Upper lobe of right lung (tissue), 1 donor: ENCODE results near the gene GALNT2. TPM values are rescaled to one million over a fixed set of nuclear protein-coding genes. Genes with fewer than 3 reads are reported as not detected.

Experiments used
- ATAC-seq: fragments of 200-7000 bp; cut with Tn5 transposase; one replicate; pipeline ENCODE4 v1.9.1; 2020; ENCODE audit warnings: mild to moderate bottlenecking, moderate library complexity
- DNase-seq: peaks from one replicate; pipeline ENCODE4 v3.0.0-alpha.2; 2020
- H3K27ac ChIP-seq: fragments of 200-600 bp; one replicate; pipeline ENCODE4 v1.8.0; 2022
- H3K27me3 ChIP-seq: fragments of 200-600 bp; one replicate; pipeline ENCODE4 v1.8.0; 2022; ENCODE audit warnings: mild to moderate bottlenecking
- H3K36me3 ChIP-seq: fragments of 200-600 bp; one replicate; pipeline ENCODE4 v1.8.0; 2022
- H3K4me1 ChIP-seq: fragments of 200-600 bp; one replicate; pipeline ENCODE4 v1.8.0; 2022
- H3K4me3 ChIP-seq: fragments of 200-600 bp; one replicate; pipeline ENCODE4 v1.8.0; 2022; ENCODE audit warnings: mild to moderate bottlenecking
- H3K9me3 ChIP-seq: fragments of 200-600 bp; one replicate; pipeline ENCODE4 v1.8.0; 2022
- intact Hi-C: fragments of 100-400 bp; cut with DNase I; formaldehyde crosslinking; loops from one replicate; pipeline ENCODE4 v1.11.0; 2022
- total RNA-seq: library from RNA; stranded (reverse); fragmentation: NEBNext Ultra II Directional; extraction: Animal tissue kit (Norgen Biotek cat#: 25700); gene quantifications from one replicate; pipeline ENCODE4 v1.2.1, GENCODE V29; 2021
- TF ChIP-seq, protein P1 (sequence below): fragments of 200-600 bp; IDR thresholded peaks from one replicate; pipeline ENCODE4 v1.8.0; 2022; ENCODE audit warnings: antibody characterized with exemption
- donor health status: DM: no; HTN: yes; CAD: no; lungs with severe emphysema.

Gene GALNT2
- total RNA-seq, 1 donor from 2014 or later: 55.1 TPM

DNA sequence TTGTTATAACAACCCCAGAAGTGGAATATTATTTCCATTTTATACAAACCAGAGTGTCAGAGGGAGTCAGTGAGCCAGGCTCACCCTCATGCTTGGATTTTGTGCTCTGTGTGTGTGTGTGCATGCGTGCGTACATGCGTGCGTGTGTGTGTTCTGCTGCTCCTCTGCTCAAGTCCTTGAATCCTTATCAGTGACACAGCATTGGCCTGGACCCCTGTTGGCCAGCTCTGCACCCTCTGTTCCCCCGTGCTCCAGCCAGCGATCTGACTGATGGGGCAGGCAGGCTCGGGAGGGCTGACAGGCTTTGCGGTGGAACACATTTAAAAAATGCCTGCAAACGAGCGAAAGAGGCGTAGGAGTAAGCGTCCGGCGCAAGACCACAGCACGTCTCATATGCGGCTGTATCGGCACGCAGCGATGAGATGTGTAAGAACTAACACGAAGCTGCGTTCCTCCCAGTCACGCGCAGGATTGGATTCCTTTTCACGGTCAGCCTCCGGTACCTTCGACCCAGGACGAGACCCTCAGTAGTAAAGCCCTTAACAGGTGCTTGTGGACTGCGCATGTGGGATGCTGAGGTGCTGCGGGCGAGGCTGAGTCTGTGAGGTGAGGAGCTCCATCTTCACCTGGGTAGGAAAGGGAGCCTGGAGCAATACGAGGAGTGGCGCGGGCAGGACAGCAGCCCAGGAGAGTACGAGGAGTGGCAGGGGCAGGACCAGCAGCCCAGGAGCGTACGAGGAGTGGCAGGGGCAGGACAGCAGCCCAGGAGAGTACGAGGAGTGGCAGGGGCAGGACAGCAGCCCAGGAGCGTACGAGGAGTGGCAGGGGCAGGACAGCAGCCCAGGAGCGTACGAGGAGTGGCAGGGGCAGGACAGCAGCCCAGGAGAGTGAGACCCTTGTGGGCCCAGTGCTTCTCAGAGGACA is 130.9 kb downstream of the GALNT2 start:
- TF ChIP-seq, protein P1, sequence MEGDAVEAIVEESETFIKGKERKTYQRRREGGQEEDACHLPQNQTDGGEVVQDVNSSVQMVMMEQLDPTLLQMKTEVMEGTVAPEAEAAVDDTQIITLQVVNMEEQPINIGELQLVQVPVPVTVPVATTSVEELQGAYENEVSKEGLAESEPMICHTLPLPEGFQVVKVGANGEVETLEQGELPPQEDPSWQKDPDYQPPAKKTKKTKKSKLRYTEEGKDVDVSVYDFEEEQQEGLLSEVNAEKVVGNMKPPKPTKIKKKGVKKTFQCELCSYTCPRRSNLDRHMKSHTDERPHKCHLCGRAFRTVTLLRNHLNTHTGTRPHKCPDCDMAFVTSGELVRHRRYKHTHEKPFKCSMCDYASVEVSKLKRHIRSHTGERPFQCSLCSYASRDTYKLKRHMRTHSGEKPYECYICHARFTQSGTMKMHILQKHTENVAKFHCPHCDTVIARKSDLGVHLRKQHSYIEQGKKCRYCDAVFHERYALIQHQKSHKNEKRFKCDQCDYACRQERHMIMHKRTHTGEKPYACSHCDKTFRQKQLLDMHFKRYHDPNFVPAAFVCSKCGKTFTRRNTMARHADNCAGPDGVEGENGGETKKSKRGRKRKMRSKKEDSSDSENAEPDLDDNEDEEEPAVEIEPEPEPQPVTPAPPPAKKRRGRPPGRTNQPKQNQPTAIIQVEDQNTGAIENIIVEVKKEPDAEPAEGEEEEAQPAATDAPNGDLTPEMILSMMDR: no peak
- no peak overlapping the region for H3K4me3 ChIP-seq
- intact Hi-C loops: no loop called here
- no peak overlapping the region for H3K27ac ChIP-seq
- DNase-seq (no peak), ATAC-seq (peak; percentile 39)
- no peaks in the 10 kb centered on the region for H3K4me1 ChIP-seq
- H3K27me3 ChIP-seq: no peaks in the 10 kb centered on the region
- H3K36me3 ChIP-seq: peaks cover under 1% of the 10 kb centered on the region
- no peaks in the 10 kb centered on the region for H3K9me3 ChIP-seq

- TF ChIP-seq, protein P1: no peak
- no peak for ATAC-seq
- no peak overlapping the region for H3K27ac ChIP-seq
- peaks cover 5% of the 10 kb centered on the region for H3K36me3 ChIP-seq
- no peaks in the 10 kb centered on the region for H3K27me3 ChIP-seq
- no peak for DNase-seq
- no peaks in the 10 kb centered on the region for H3K4me1 ChIP-seq
- H3K9me3 ChIP-seq: no peaks in the 10 kb centered on the region
- intact Hi-C loops: no loop called here
- peak overlapping the region; percentile 5 for H3K4me3 ChIP-seq
Observed at GRCh38 chr1:230199034-230199433, 132.0 kb downstream of the GALNT2 start.

GRCh38 chr1:230199554-230199953 is 132.5 kb downstream of the GALNT2 start:
- no peak overlapping the region for H3K27ac ChIP-seq
- ATAC-seq (no peak), DNase-seq (no peak)
- H3K36me3 ChIP-seq: peaks cover 9% of the 10 kb centered on the region
- H3K9me3 ChIP-seq: no peaks in the 10 kb centered on the region
- peak overlapping the region; percentile 5 for H3K4me3 ChIP-seq
- H3K27me3 ChIP-seq: no peaks in the 10 kb centered on the region
- intact Hi-C loops: no loop called here
- H3K4me1 ChIP-seq: no peaks in the 10 kb centered on the region
- TF ChIP-seq, protein P1: no peak

- ATAC-seq (no peak), DNase-seq (no peak)
- TF ChIP-seq, protein P1: no peak
- H3K36me3 ChIP-seq: peaks cover 12% of the 10 kb centered on the region
- H3K27ac ChIP-seq: no peak overlapping the region
- no peaks in the 10 kb centered on the region for H3K9me3 ChIP-seq
- no peak overlapping the region for H3K4me3 ChIP-seq
- no peaks in the 10 kb centered on the region for H3K27me3 ChIP-seq
- H3K4me1 ChIP-seq: peaks cover under 1% of the 10 kb centered on the region
- intact Hi-C loops: no loop called here
Observed at GRCh38 chr1:230200276-230200675, 133.2 kb downstream of the GALNT2 start.

GRCh38 chr1:230201445-230201844 is 134.4 kb downstream of the GALNT2 start:
- DNase-seq (no peak), ATAC-seq (no peak)
- Histone ChIP-seq H3K27me3 (no peaks in the 10 kb centered on the region), H3K9me3 (no peaks in the 10 kb centered on the region), H3K4me3 (no peak overlapping the region), H3K36me3 (peaks cover 12% of the 10 kb centered on the region), H3K27ac (no peak overlapping the region), H3K4me1 (peaks cover 6% of the 10 kb centered on the region)
- intact Hi-C loops: no loop called here
- TF ChIP-seq, protein P1: no peak
